IMR-90 (cell line): ENCODE measurements around the gene MROH7. TPM values are rescaled to one million over a fixed set of nuclear protein-coding genes. Genes with fewer than 3 reads are reported as not detected.

Source experiments
- ATAC-seq: fragments of 200-7000 bp; cut with Tn5 transposase; 2 replicates; pipeline ENCODE4 v1.9.1; 2020; ENCODE audit warnings: low read depth, mild to moderate bottlenecking, moderate library complexity
- BruUV-seq: library from RNA; stranded (reverse); fragments of 400-500 nt; replicated peaks from 2 replicates; lab custom pipeline; 2021; lab: Mats Ljungman, UMichigan
- CTCF ChIA-PET: fragments of 300-600 bp; formaldehyde crosslinking; extraction: SDS; loops from one replicate; lab custom pipeline; 2021; ENCODE audit warnings: antibody characterized with exemption; lab: Yijun Ruan, JAX
- POLR2A ChIA-PET: fragments of 300-600 bp; sonication (Branson Sonifier 250); formaldehyde crosslinking; loops from one replicate; lab custom pipeline; 2022; ENCODE audit warnings: antibody characterized with exemption; ENCODE audit not compliant: unreplicated experiment; lab: Charles Lee
- DNase-seq: peaks from one replicate; pipeline ENCODE4 v3.0.0; 2013
- H2AFZ ChIP-seq: replicated peaks from 2 replicates; pipeline ENCODE3; 2013; ENCODE audit warnings: low read length, mild to moderate bottlenecking; ENCODE audit not compliant: poor library complexity
- H2AK5ac ChIP-seq: 2 replicates; pipeline ENCODE4 v1.6.1; 2013; ENCODE audit warnings: low read depth, low read length, inconsistent platforms
- H2AK9ac ChIP-seq: replicated peaks from 2 replicates; pipeline ENCODE3; 2013; ENCODE audit warnings: mild to moderate bottlenecking, low read depth, low read length, moderate library complexity; ENCODE audit not compliant: poor library complexity
- H2BK120ac ChIP-seq: 2 replicates; pipeline ENCODE4 v1.6.1; 2013; ENCODE audit warnings: low read depth, low read length, inconsistent platforms
- H2BK15ac ChIP-seq: 3 replicates; pipeline ENCODE4 v1.6.1; 2013; ENCODE audit warnings: low read depth, low read length, inconsistent platforms
- H2BK20ac ChIP-seq: 2 replicates; pipeline ENCODE4 v1.6.1; 2013; ENCODE audit warnings: low read depth, mild to moderate bottlenecking, inconsistent platforms, low read length, moderate library complexity
- H2BK5ac ChIP-seq: 2 replicates; pipeline ENCODE4 v1.6.1; 2013; ENCODE audit warnings: mild to moderate bottlenecking, low read depth, low read length, inconsistent platforms; ENCODE audit not compliant: poor library complexity, severe bottlenecking
- H3K14ac ChIP-seq: replicated peaks from 2 replicates; pipeline ENCODE4 v1.6.1; 2013; ENCODE audit warnings: low read depth, low read length, inconsistent platforms
- H3K18ac ChIP-seq: 2 replicates; pipeline ENCODE4 v1.6.1; 2013; ENCODE audit warnings: low read depth, low read length, control low read depth
- H3K23ac ChIP-seq: 2 replicates; pipeline ENCODE4 v1.6.1; 2013; ENCODE audit warnings: low read depth, low read length, inconsistent platforms
- H3K27ac ChIP-seq: 2 replicates; pipeline ENCODE4 v1.5.1; 2013; ENCODE audit warnings: mild to moderate bottlenecking, control low read depth, low read length; ENCODE audit not compliant: insufficient read depth
- H3K27me3 ChIP-seq: 2 replicates; pipeline ENCODE4 v1.6.1; 2013; ENCODE audit warnings: low read length; ENCODE audit not compliant: control insufficient read depth, insufficient read depth
- H3K36me3 ChIP-seq: 2 replicates; pipeline ENCODE4 v1.6.1; 2013; ENCODE audit warnings: low read length, mixed read lengths; ENCODE audit not compliant: control insufficient read depth, insufficient read depth
- H3K4ac ChIP-seq: 2 replicates; pipeline ENCODE4 v1.6.1; 2013; ENCODE audit warnings: low read depth, low read length, inconsistent platforms
- H3K4me1 ChIP-seq: 2 replicates; pipeline ENCODE4 v1.6.1; 2013; ENCODE audit warnings: low read length, mixed read lengths; ENCODE audit not compliant: control insufficient read depth, insufficient read depth
- H3K4me2 ChIP-seq: 2 replicates; pipeline ENCODE4 v1.6.1; 2013; ENCODE audit warnings: low read depth, mild to moderate bottlenecking, control low read depth, low read length, moderate library complexity
- H3K4me3 ChIP-seq: 2 replicates; pipeline ENCODE4 v1.5.1; 2013; ENCODE audit warnings: low read depth, mild to moderate bottlenecking, control low read depth, low read length, moderate library complexity; ENCODE audit not compliant: insufficient read depth
- H3K56ac ChIP-seq: 2 replicates; pipeline ENCODE4 v1.6.1; 2013; ENCODE audit warnings: low read length, inconsistent platforms; ENCODE audit not compliant: insufficient read depth; ENCODE audit errors: extremely low read depth
- H3K79me1 ChIP-seq, 2 experiments: 2 replicates each; pipeline ENCODE4 v1.6.1; 2013; ENCODE audit warnings: low read length in 2 of 2, inconsistent platforms in 1 of 2, low read depth in 1 of 2
- H3K9ac ChIP-seq: 2 replicates; pipeline ENCODE4 v1.6.1; 2013; ENCODE audit warnings: low read depth, low read length, control low read depth
- H3K9me1 ChIP-seq: 2 replicates; pipeline ENCODE4 v1.6.1; 2013; ENCODE audit warnings: low read length, inconsistent platforms; ENCODE audit not compliant: insufficient read depth
- H3K9me3 ChIP-seq: 2 replicates; pipeline ENCODE4 v1.6.1; 2013; ENCODE audit warnings: low read length; ENCODE audit not compliant: control insufficient read depth, insufficient read depth
- H4K20me1 ChIP-seq: 2 replicates; pipeline ENCODE4 v1.6.1; 2013; ENCODE audit warnings: low read length, inconsistent platforms; ENCODE audit not compliant: insufficient read depth
- H4K5ac ChIP-seq: 2 replicates; pipeline ENCODE4 v1.6.1; 2013; ENCODE audit warnings: mild to moderate bottlenecking, low read depth, low read length, control low read depth
- H4K8ac ChIP-seq, 2 experiments: 2 replicates each; pipeline ENCODE4 v1.6.1; 2013; ENCODE audit warnings: low read depth in 2 of 2, low read length in 2 of 2, control low read depth in 1 of 2, inconsistent platforms in 1 of 2
- H4K91ac ChIP-seq: 2 replicates; pipeline ENCODE4 v1.6.1; 2013; ENCODE audit warnings: low read depth, low read length, inconsistent platforms; ENCODE audit not compliant: insufficient read depth
- BHLHE40 ChIP-seq: fragments of 150-350 bp; IDR thresholded peaks from 2 replicates; pipeline ENCODE4 v1.6.1; 2016; ENCODE audit warnings: mild to moderate bottlenecking, low read depth, low read length
- ELK1 ChIP-seq: fragments of 150-350 bp; IDR thresholded peaks from 2 replicates; pipeline ENCODE4 v1.6.1; 2016; ENCODE audit warnings: low read depth, mild to moderate bottlenecking, low read length, moderate library complexity, borderline replicate concordance
- RAD21 ChIP-seq: IDR thresholded peaks from 2 replicates; pipeline ENCODE4 v1.6.1; 2012; ENCODE audit warnings: low read length, improper control_type of control experiment
- RCOR1 ChIP-seq: IDR thresholded peaks from 2 replicates; pipeline ENCODE4 v1.6.1; 2012; ENCODE audit warnings: mild to moderate bottlenecking, low read length, improper control_type of control experiment; ENCODE audit not compliant: insufficient replicate concordance
- RFX5 ChIP-seq: IDR thresholded peaks from 2 replicates; pipeline ENCODE4 v1.8.0; 2012; ENCODE audit warnings: low read depth, mild to moderate bottlenecking, low read length, moderate library complexity
- SMC3 ChIP-seq: fragments of 150-350 bp; IDR thresholded peaks from 2 replicates; pipeline ENCODE4 v1.6.1; 2016; ENCODE audit warnings: low read depth, mild to moderate bottlenecking, antibody characterized with exemption, low read length, moderate library complexity
- dilution Hi-C: fragments of 300-500 bp; cut with HindIII; formaldehyde crosslinking; loops from one replicate; pipeline ENCODE4 v1.14.3; 2018; ENCODE audit warnings: low sequenced_read_pairs; ENCODE audit not compliant: unreplicated experiment
- in situ Hi-C: fragments of 300-500 bp; cut with MboI; formaldehyde crosslinking; loops from 3 replicates; pipeline ENCODE4 v1.14.3; 2019; ENCODE audit warnings: low sequenced_read_pairs, inconsistent platforms, mixed read lengths
- intact Hi-C: fragments of 100-400 bp; cut with micrococcal nuclease; formaldehyde crosslinking; loops from 2 replicates; pipeline ENCODE4 v1.10.0; 2022
- polyA plus RNA-seq, 3 experiments: library from polyadenylated mRNA; depleted of rRNA; stranded (reverse); fragments of >200 nt; gene quantifications; 2 replicates each; pipeline ENCODE4 v1.2.3, GENCODE V29; 2012; ENCODE audit warnings: low replicate concordance in 1 of 3
- total RNA-seq: library from RNA; depleted of rRNA; stranded (reverse); fragments of >200 nt; gene quantifications from 2 replicates; pipeline ENCODE4 v1.2.3, GENCODE V29; 2012

The MROH7 gene
- total and polyA plus RNA-seq, 2 of the 4 experiments (the other 2 are of a cell fraction), result not detected

GRCh38 chr1:54708385-54708784 is 66.8 kb downstream of the MROH7 start:
- Histone ChIP-seq H4K8ac (no peak overlapping the region), H3K4me3 (no peak overlapping the region), H3K23ac (no peak overlapping the region), H2AFZ (no peak overlapping the region), H3K9me1 (no peaks in the 10 kb centered on the region), H2AK9ac (no peak overlapping the region), H2AK5ac (no peak overlapping the region), H2BK5ac (no peak overlapping the region), H3K56ac (no peak overlapping the region), H2BK20ac (no peak overlapping the region), H3K18ac (no peak overlapping the region), H2BK120ac (no peak overlapping the region), H3K27ac (no peak overlapping the region), H3K36me3 (no peaks in the 10 kb centered on the region), H3K14ac (no peak overlapping the region), H3K9me3 (no peaks in the 10 kb centered on the region), H3K4ac (no peak overlapping the region), H3K9ac (no peak overlapping the region), H4K91ac (no peak overlapping the region), H4K20me1 (no peaks in the 10 kb centered on the region), H3K4me2 (no peak overlapping the region), H3K27me3 (peaks cover 34% of the 10 kb centered on the region), H2BK15ac (no peak overlapping the region), H3K79me1 (no peaks in the 10 kb centered on the region), H4K5ac (no peak overlapping the region), H3K4me1 (no peaks in the 10 kb centered on the region)
- no peak for TF ChIP-seq SMC3
- no peak for TF ChIP-seq ELK1
- no peak for TF ChIP-seq RCOR1
- TF ChIP-seq RFX5, result no peak
- no peak for TF ChIP-seq RAD21
- no peak for TF ChIP-seq BHLHE40
- intact Hi-C loops, result no loop called here
- ATAC-seq, result no peak
- dilution Hi-C loops, result no loop called here
- no TSS peak for BruUV-seq
- in situ Hi-C loops, result no loop called here
- POLR2A ChIA-PET, result no interaction called here
- CTCF ChIA-PET, result no interaction called here
- no peak for DNase-seq
